ENCODE results near the gene CNIH1.

CNIH1 gene

DNA sequence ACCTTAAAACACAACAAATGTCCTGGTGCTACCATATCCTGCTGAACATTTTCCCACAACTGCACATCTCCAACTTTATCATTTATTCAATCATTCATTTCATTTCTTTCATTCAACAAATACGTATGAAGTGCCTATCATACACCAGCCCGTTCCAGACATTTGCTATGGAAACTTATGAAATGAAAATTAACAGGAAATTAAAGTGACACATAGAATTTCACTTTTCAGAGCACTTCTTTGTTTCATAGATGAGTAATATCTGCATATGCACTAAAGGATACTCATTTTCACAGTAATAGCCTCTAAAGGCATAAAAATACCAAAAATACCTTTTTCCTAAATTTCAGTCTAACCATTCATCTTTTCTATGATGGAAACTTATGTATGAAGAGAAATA lies 12.6 kb downstream of the CNIH1 start:
- no peak for DNase-seq
- no peak overlapping the region for H3K4me3 Mint-ChIP-seq
- TF ChIP-seq, protein P1, sequence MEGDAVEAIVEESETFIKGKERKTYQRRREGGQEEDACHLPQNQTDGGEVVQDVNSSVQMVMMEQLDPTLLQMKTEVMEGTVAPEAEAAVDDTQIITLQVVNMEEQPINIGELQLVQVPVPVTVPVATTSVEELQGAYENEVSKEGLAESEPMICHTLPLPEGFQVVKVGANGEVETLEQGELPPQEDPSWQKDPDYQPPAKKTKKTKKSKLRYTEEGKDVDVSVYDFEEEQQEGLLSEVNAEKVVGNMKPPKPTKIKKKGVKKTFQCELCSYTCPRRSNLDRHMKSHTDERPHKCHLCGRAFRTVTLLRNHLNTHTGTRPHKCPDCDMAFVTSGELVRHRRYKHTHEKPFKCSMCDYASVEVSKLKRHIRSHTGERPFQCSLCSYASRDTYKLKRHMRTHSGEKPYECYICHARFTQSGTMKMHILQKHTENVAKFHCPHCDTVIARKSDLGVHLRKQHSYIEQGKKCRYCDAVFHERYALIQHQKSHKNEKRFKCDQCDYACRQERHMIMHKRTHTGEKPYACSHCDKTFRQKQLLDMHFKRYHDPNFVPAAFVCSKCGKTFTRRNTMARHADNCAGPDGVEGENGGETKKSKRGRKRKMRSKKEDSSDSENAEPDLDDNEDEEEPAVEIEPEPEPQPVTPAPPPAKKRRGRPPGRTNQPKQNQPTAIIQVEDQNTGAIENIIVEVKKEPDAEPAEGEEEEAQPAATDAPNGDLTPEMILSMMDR (IDR thresholded peaks at IDR 0.05): no peak
- H3K27ac Mint-ChIP-seq: no peak overlapping the region
- H3K4me1 Mint-ChIP-seq: peaks cover 14% of the 10 kb centered on the region
- H3K27me3 Mint-ChIP-seq (ENCODE audit: low read depth, poor library complexity): no peaks in the 10 kb centered on the region
- H3K9me3 Mint-ChIP-seq: no peaks in the 10 kb centered on the region
- H3K36me3 Mint-ChIP-seq (ENCODE audit: low read depth): peaks cover 55% of the 10 kb centered on the region

DNA sequence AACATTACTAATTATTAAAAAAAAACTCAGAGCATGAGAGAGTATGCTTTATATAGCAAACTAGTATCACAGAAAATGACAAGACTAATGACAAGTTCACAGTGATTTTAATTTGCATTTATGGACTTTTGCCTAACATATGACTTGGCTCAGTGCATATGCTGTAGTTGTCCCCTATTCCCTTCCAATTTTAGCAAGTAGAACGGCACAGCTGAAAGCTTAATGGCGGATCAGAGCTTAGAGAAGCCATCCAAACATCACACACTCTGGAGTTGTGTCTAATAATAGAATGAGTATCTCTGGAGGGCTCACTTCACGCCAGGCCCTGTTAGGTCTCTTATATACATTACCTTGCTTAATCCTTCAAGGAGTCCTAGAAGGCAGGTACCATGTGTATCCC lies 13.3 kb downstream of the CNIH1 start:
- no peak for DNase-seq
- Mint-ChIP-seq H3K36me3 (ENCODE audit: low read depth) (peaks cover 56% of the 10 kb centered on the region), H3K27me3 (ENCODE audit: low read depth, poor library complexity) (no peaks in the 10 kb centered on the region), H3K4me3 (no peak overlapping the region), H3K27ac (peak overlapping the region; percentile 59), H3K9me3 (no peaks in the 10 kb centered on the region), H3K4me1 (peaks cover 7% of the 10 kb centered on the region)
- TF ChIP-seq, protein P1 (IDR thresholded peaks at IDR 0.05): no peak

DNA sequence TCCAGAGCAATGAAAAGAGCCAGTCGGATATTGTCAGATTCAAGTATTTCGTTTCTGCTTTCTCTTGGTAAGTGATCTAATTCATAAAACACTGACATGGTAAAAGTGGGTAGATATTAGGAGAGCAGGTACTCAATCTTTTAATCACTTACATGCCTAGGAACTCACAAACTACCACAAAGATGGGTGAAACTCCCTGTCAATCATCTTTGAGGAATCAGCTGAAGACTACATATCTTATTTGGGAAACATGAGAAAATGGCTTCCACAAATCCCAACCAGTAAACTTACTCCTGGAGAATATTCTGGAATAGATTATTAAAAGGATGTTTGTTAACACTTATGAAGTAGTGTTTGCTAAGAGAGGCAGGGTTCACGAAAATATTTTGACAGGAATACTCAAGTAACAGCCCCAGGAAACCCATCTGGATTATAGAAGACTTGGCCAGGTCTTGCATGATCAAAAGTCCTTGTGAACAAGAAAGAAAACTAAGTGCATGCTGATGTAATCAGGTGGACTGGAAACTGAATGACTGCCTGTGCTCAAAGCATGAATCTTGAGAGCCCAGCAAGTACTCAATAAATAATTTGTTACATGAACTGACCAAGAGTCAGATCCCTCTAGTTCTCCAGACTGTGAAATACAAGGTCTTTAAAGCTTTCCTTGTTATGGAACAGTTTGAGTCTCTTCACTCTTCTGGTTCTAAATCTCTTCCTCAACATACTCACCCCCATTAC lies 15.5 kb downstream of the CNIH1 start:
- Mint-ChIP-seq H3K4me3 (no peak overlapping the region), H3K4me1 (no peaks in the 10 kb centered on the region), H3K9me3 (no peaks in the 10 kb centered on the region), H3K27ac (peak overlapping the region; percentile 66), H3K27me3 (ENCODE audit: low read depth, poor library complexity) (no peaks in the 10 kb centered on the region), H3K36me3 (ENCODE audit: low read depth) (peaks cover 45% of the 10 kb centered on the region)
- TF ChIP-seq, protein P1 (IDR thresholded peaks at IDR 0.05): no peak
- DNase-seq: no peak

DNA sequence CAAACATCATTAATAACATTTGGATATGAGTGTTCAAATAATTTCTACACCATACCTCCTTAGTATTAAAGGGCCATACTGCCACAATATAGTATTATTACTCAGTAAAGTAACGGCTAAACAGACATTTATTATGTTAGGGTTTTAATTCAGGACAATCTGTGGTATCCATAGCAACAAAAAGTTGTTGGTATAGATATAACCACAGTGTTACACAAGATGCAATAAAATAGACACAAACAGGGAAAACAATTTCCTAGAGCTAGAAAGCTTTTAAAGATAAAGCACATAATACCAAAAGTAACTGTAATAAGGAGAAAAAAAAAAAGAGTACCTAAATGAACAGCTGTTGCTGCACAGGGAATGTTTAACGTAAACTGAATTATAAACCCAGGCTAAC lies 16.1 kb downstream of the CNIH1 start:
- no peak for DNase-seq
- H3K4me3 Mint-ChIP-seq: no peak overlapping the region
- H3K27me3 Mint-ChIP-seq (ENCODE audit: low read depth, poor library complexity): no peaks in the 10 kb centered on the region
- H3K4me1 Mint-ChIP-seq: no peaks in the 10 kb centered on the region
- no peak overlapping the region for H3K27ac Mint-ChIP-seq
- TF ChIP-seq, protein P1 (IDR thresholded peaks at IDR 0.05): no peak
- H3K36me3 Mint-ChIP-seq (ENCODE audit: low read depth): peaks cover 39% of the 10 kb centered on the region
- no peaks in the 10 kb centered on the region for H3K9me3 Mint-ChIP-seq

DNA sequence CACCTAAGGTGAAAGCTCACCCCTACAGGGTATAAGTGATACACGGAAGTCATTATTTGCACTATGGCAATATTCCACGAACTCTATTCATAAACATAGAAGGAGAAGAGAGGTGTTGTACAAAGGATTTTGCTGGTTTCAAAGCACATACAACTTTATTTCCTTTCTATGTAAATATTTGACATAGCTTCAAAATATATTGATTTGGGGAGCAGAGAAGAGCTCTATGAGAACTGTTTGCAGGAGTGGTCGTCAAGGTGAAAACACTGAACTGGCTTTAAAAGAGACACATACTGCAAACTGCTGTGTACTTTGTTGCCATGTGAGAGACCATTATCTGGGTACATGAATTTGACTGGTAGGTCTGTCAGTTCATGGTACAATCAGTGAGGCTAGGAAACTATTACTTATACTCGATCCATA lies 16.7 kb downstream of the CNIH1 start:
- no peaks in the 10 kb centered on the region for H3K27me3 Mint-ChIP-seq (ENCODE audit: low read depth, poor library complexity)
- no peak overlapping the region for H3K27ac Mint-ChIP-seq
- no peak overlapping the region for H3K4me3 Mint-ChIP-seq
- TF ChIP-seq, protein P1 (IDR thresholded peaks at IDR 0.05): no peak
- DNase-seq: no peak
- H3K9me3 Mint-ChIP-seq: no peaks in the 10 kb centered on the region
- no peaks in the 10 kb centered on the region for H3K4me1 Mint-ChIP-seq
- peaks cover 33% of the 10 kb centered on the region for H3K36me3 Mint-ChIP-seq (ENCODE audit: low read depth)

DNA sequence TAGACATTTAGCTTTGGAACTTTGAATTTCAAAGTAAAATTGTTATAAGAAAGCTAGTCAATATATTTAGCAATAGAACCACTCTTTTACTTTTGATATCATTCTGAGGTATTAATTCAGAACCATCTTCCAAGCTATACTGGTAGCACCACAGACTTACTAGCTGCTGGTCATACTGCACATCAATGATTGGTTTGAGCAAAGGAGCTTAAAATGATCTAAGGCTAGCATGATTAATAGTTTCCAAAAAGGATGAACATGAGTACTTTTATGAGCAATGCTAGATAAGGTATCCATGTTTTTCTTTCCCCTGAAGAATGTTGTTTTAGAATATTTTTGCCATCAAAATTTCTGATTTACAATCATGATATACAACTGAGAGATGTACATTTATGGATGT lies 17.2 kb downstream of the CNIH1 start:
- H3K9me3 Mint-ChIP-seq: no peaks in the 10 kb centered on the region
- H3K4me1 Mint-ChIP-seq: no peaks in the 10 kb centered on the region
- TF ChIP-seq, protein P1 (IDR thresholded peaks at IDR 0.05): no peak
- no peaks in the 10 kb centered on the region for H3K27me3 Mint-ChIP-seq (ENCODE audit: low read depth, poor library complexity)
- H3K27ac Mint-ChIP-seq: no peak overlapping the region
- H3K36me3 Mint-ChIP-seq (ENCODE audit: low read depth): peaks cover 28% of the 10 kb centered on the region
- H3K4me3 Mint-ChIP-seq: no peak overlapping the region
- DNase-seq: no peak
